PC-3 (cell line): Measurements from ENCODE around the gene TNIP3.

Source experiments
- CTCF ChIP-seq: fragments of 300-600 bp; sonication (generic); conservative IDR thresholded peaks from 2 replicates; pipeline ENCODE4 v1.5.1; 2017; ENCODE audit warnings: antibody characterized with exemption, low read depth, mild to moderate bottlenecking, low read length
- EZH2 ChIP-seq: fragments of 300-600 bp; sonication (generic); IDR thresholded peaks from one replicate; pipeline ENCODE4 v1.6.1; 2017; ENCODE audit warnings: antibody characterized with exemption, mild to moderate bottlenecking, low read length; ENCODE audit not compliant: unreplicated experiment
- EZH2phosphoT487 ChIP-seq: fragments of 300-600 bp; sonication (generic); IDR thresholded peaks from 2 replicates; pipeline ENCODE4 v1.6.1; 2018; ENCODE audit warnings: mild to moderate bottlenecking, antibody characterized with exemption, low read length, borderline replicate concordance

GRCh38 chr4:121183989-121184388 is 19.9 kb upstream of the TNIP3 start:
- TF ChIP-seq CTCF (no peak), EZH2phosphoT487 (no peak), EZH2 (no peak)
